HepG2 (cell line): ENCODE results near the gene MCOLN1. TPM values are rescaled to one million over a fixed set of nuclear protein-coding genes. Genes with fewer than 3 reads are reported as not detected.

ENCODE experiments used
- ARID2 ChIP-seq: sonication (generic); formaldehyde crosslinking; IDR thresholded peaks from 2 replicates; pipeline ENCODE4 v1.8.1; 2022; ENCODE audit warnings: mild to moderate bottlenecking, missing genetic modification reagents, borderline replicate concordance
- ARNTL ChIP-seq: sonication (generic); formaldehyde crosslinking; IDR thresholded peaks from 2 replicates; pipeline ENCODE4 v1.4.0; 2020; ENCODE audit warnings: mild to moderate bottlenecking, missing genetic modification reagents
- HES4 ChIP-seq: sonication (generic); formaldehyde crosslinking; IDR thresholded peaks from 2 replicates; pipeline ENCODE4 v1.9.0; 2021; ENCODE audit warnings: mild to moderate bottlenecking, missing genetic modification reagents, borderline replicate concordance
- MEIS2 ChIP-seq: sonication (generic); formaldehyde crosslinking; IDR thresholded peaks from 2 replicates; pipeline ENCODE4 v1.9.0; 2021; ENCODE audit warnings: mild to moderate bottlenecking, missing genetic modification reagents
- NBN ChIP-seq: fragments of 450-650 bp; conservative IDR thresholded peaks from 2 replicates; pipeline ENCODE4 v1.6.1; 2017
- RARA ChIP-seq: IDR thresholded peaks from 2 replicates; pipeline ENCODE4 v1.6.1; 2016; ENCODE audit warnings: missing genetic modification reagents, missing compliant biosample characterization
- TMF1 ChIP-seq: sonication (generic); formaldehyde crosslinking; IDR thresholded peaks from 2 replicates; pipeline ENCODE4 v1.8.1; 2022; ENCODE audit warnings: low read depth, missing genetic modification reagents
- TRIM24 ChIP-seq: sonication (generic); formaldehyde crosslinking; IDR thresholded peaks from 2 replicates; pipeline ENCODE4 v1.8.0; 2022; ENCODE audit warnings: mild to moderate bottlenecking, missing genetic modification reagents
- ZNF101 ChIP-seq: sonication (generic); formaldehyde crosslinking; IDR thresholded peaks from 2 replicates; pipeline ENCODE4 v1.4.0; 2020; ENCODE audit warnings: mild to moderate bottlenecking, low read depth, missing genetic modification reagents, borderline replicate concordance
- ZNF12 ChIP-seq: sonication (generic); formaldehyde crosslinking; IDR thresholded peaks from 2 replicates; pipeline ENCODE4 v1.5.0; 2020; ENCODE audit warnings: missing genetic modification reagents
- ZNF180 ChIP-seq: sonication (generic); formaldehyde crosslinking; IDR thresholded peaks from 2 replicates; pipeline ENCODE4 v1.4.0; 2020; ENCODE audit warnings: low read depth, missing genetic modification reagents, borderline replicate concordance
- ZNF263 ChIP-seq: sonication (generic); formaldehyde crosslinking; IDR thresholded peaks from 2 replicates; pipeline ENCODE4 v1.4.0; 2020; ENCODE audit warnings: missing genetic modification reagents
- ZNF616 ChIP-seq: sonication (generic); formaldehyde crosslinking; IDR thresholded peaks from 2 replicates; pipeline ENCODE4 v1.5.0; 2020; ENCODE audit warnings: low read depth, mild to moderate bottlenecking, missing genetic modification reagents
- ZNF75D ChIP-seq: sonication (generic); formaldehyde crosslinking; IDR thresholded peaks from 2 replicates; pipeline ENCODE4 v1.8.1; 2023; ENCODE audit warnings: missing genetic modification reagents, mild to moderate bottlenecking, borderline replicate concordance
- ZSCAN30 ChIP-seq: sonication (generic); formaldehyde crosslinking; IDR thresholded peaks from 2 replicates; pipeline ENCODE4 v1.5.0; 2020; ENCODE audit warnings: mild to moderate bottlenecking, missing genetic modification reagents
- ZSCAN31 ChIP-seq: sonication (generic); formaldehyde crosslinking; IDR thresholded peaks from 2 replicates; pipeline ENCODE4 v1.5.0; 2020; ENCODE audit warnings: low read depth, mild to moderate bottlenecking, missing genetic modification reagents
- polyA plus RNA-seq, 8 experiments: library from polyadenylated mRNA; depleted of rRNA in 3 of 8; stranded (reverse) in 7 of 8; unstranded in 1 of 8; fragments of >200 nt; fragmentation: Illumina TruSeq in 4 of 8; extraction: Trizol in 4 of 8; gene quantifications; 2 replicates each; pipeline versions ENCODE4 v1.2.1 to v1.2.3, GENCODE V29; 2011 to 2016; ENCODE audit warnings: low read depth in 4 of 8, missing spikeins in 1 of 8, mixed read lengths in 1 of 8; ENCODE audit not compliant: insufficient read depth in 1 of 8
- total RNA-seq, 5 experiments: library from RNA; depleted of rRNA; stranded (reverse); fragments of >200 nt; fragmentation: Illumina TruSeq; extraction: Trizol; gene quantifications; 2 replicates each; pipeline ENCODE4 v1.2.3, GENCODE V29; 2016; ENCODE audit warnings: low read depth in 1 of 5
- TF ChIP-seq, protein P1 (sequence below): sonication (generic); formaldehyde crosslinking; IDR thresholded peaks from 2 replicates; pipeline ENCODE4 v1.4.0; 2020; ENCODE audit warnings: missing genetic modification reagents, borderline replicate concordance
- TF ChIP-seq, protein P2 (sequence below): sonication (generic); formaldehyde crosslinking; IDR thresholded peaks from 2 replicates; pipeline ENCODE4 v1.4.0; 2020; ENCODE audit warnings: missing genetic modification reagents
- TF ChIP-seq, protein P3 (sequence below): IDR thresholded peaks from 2 replicates; pipeline ENCODE4 v1.6.1; 2016; ENCODE audit warnings: missing compliant biosample characterization, missing genetic modification reagents, borderline replicate concordance
- TF ChIP-seq, protein P4 (sequence below): sonication (generic); formaldehyde crosslinking; IDR thresholded peaks from 2 replicates; pipeline ENCODE4 v1.4.0; 2020; ENCODE audit warnings: mild to moderate bottlenecking, missing genetic modification reagents
- TF ChIP-seq, protein P5 (sequence below): sonication (generic); formaldehyde crosslinking; IDR thresholded peaks from 2 replicates; pipeline ENCODE4 v1.5.0; 2020; ENCODE audit warnings: mild to moderate bottlenecking, missing genetic modification reagents

Gene MCOLN1
- total and polyA plus RNA-seq, 2 of the 13 experiments (the other 11 are each of a cell fraction or from before 2014, with no cell fraction given), result 3.4 to 15.7 TPM

DNA sequence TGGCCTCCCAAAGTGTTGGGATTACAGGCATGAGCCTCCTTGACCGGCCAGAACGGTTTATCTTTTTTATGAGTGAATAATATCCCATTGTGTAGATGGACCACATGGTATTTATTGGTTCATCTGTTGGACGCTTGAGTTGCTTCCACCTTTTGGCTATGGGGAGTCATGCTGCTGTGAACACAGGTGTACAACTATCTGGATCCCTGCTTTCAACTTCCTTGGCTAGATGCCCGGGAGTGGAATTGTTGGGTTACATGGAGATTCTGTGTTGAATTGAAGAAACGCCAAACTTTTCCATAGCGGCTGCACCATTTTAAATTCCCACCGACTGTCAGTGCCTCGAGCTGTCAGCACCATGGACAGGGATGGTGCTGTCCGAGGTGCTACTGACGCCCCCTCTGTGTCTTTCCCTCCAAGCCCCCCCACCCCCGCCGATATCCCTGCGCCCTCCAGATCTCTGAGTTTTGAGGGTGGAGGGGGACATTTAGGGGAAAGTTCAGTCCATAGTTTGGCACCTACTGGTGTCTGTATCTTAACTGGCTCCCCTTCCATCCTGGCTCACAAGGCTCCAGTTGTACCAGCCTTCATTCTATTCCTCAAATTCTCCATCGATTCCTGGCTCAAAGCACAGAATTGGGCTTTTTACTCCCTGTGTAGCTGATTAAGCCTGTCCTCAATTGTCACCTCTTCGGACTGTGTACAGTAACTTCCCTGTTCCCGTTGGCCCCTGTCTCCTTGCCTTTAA, 40.4 kb downstream of the MCOLN1 start (continued):
- TF ChIP-seq ZNF101 (CRISPR knock-in tag) (peak; percentile 72; the same call in 1 of the 2 replicates), ARID2 (CRISPR knock-in tag) (no peak), ZNF616 (CRISPR knock-in tag) (peak; percentile 95), ZSCAN30 (CRISPR knock-in tag) (peak; percentile 94), RARA (CRISPR knock-in tag) (peak; percentile 90), ZSCAN31 (CRISPR knock-in tag) (peak; percentile 93), ARNTL (CRISPR knock-in tag) (peak; percentile 89), TRIM24 (no peak), HES4 (CRISPR knock-in tag) (peak; percentile 99), NBN (no peak), ZNF263 (peak; percentile 88), ZNF12 (CRISPR knock-in tag) (peak; percentile 97), MEIS2 (CRISPR knock-in tag) (peak; percentile 99), ZNF180 (peak; percentile 97; the same call in 1 of the 2 replicates), TMF1 (CRISPR knock-in tag) (peak; percentile 90), ZNF75D (CRISPR knock-in tag) (peak; percentile 96)
- TF ChIP-seq, protein P1, sequence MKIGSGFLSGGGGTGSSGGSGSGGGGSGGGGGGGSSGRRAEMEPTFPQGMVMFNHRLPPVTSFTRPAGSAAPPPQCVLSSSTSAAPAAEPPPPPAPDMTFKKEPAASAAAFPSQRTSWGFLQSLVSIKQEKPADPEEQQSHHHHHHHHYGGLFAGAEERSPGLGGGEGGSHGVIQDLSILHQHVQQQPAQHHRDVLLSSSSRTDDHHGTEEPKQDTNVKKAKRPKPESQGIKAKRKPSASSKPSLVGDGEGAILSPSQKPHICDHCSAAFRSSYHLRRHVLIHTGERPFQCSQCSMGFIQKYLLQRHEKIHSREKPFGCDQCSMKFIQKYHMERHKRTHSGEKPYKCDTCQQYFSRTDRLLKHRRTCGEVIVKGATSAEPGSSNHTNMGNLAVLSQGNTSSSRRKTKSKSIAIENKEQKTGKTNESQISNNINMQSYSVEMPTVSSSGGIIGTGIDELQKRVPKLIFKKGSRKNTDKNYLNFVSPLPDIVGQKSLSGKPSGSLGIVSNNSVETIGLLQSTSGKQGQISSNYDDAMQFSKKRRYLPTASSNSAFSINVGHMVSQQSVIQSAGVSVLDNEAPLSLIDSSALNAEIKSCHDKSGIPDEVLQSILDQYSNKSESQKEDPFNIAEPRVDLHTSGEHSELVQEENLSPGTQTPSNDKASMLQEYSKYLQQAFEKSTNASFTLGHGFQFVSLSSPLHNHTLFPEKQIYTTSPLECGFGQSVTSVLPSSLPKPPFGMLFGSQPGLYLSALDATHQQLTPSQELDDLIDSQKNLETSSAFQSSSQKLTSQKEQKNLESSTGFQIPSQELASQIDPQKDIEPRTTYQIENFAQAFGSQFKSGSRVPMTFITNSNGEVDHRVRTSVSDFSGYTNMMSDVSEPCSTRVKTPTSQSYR, result peak; percentile 88
- TF ChIP-seq, protein P2, sequence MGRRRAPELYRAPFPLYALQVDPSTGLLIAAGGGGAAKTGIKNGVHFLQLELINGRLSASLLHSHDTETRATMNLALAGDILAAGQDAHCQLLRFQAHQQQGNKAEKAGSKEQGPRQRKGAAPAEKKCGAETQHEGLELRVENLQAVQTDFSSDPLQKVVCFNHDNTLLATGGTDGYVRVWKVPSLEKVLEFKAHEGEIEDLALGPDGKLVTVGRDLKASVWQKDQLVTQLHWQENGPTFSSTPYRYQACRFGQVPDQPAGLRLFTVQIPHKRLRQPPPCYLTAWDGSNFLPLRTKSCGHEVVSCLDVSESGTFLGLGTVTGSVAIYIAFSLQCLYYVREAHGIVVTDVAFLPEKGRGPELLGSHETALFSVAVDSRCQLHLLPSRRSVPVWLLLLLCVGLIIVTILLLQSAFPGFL (CRISPR knock-in tag), result peak; percentile 94
- TF ChIP-seq, protein P3, sequence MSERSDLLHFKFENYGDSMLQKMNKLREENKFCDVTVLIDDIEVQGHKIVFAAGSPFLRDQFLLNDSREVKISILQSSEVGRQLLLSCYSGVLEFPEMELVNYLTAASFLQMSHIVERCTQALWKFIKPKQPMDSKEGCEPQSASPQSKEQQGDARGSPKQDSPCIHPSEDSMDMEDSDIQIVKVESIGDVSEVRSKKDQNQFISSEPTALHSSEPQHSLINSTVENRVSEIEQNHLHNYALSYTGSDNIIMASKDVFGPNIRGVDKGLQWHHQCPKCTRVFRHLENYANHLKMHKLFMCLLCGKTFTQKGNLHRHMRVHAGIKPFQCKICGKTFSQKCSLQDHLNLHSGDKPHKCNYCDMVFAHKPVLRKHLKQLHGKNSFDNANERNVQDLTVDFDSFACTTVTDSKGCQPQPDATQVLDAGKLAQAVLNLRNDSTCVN (CRISPR knock-in tag), result peak; percentile 97
- TF ChIP-seq, protein P4, sequence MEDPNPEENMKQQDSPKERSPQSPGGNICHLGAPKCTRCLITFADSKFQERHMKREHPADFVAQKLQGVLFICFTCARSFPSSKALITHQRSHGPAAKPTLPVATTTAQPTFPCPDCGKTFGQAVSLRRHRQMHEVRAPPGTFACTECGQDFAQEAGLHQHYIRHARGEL, result no peak
- TF ChIP-seq, protein P5, sequence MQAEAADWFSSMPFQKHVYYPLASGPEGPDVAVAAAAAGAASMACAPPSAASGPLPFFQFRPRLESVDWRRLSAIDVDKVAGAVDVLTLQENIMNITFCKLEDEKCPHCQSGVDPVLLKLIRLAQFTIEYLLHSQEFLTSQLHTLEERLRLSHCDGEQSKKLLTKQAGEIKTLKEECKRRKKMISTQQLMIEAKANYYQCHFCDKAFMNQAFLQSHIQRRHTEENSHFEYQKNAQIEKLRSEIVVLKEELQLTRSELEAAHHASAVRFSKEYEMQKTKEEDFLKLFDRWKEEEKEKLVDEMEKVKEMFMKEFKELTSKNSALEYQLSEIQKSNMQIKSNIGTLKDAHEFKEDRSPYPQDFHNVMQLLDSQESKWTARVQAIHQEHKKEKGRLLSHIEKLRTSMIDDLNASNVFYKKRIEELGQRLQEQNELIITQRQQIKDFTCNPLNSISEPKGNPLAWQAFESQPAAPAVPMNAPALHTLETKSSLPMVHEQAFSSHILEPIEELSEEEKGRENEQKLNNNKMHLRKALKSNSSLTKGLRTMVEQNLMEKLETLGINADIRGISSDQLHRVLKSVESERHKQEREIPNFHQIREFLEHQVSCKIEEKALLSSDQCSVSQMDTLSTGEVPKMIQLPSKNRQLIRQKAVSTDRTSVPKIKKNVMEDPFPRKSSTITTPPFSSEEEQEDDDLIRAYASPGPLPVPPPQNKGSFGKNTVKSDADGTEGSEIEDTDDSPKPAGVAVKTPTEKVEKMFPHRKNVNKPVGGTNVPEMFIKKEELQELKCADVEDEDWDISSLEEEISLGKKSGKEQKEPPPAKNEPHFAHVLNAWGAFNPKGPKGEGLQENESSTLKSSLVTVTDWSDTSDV (CRISPR knock-in tag), result peak; percentile 79; the same call in 1 of the 2 replicates
